Body of pancreas (tissue), 4 donors: ENCODE measurements around the gene TSPYL2. TPM values are rescaled to one million over a fixed set of nuclear protein-coding genes. Genes with fewer than 3 reads are reported as not detected.

ENCODE experiments used
- ATAC-seq: fragments of 150-250 bp; one replicate; pipeline ENCODE4 v1.9.1; 2016
- DNase-seq, 4 donors: peaks; one replicate each; pipeline ENCODE4 v3.0.0-alpha.2; 2019
- H3K27ac ChIP-seq, 4 donors: fragments of 200-600 bp; sonication (generic); 1 replicate in 3 of 4; 2 replicates in 1 of 4; pipeline versions ENCODE4 v1.5.1 to v1.6.1; 2016 to 2019; ENCODE audit warnings: mild to moderate bottlenecking in 1 of 4, mixed read lengths in 1 of 4, moderate library complexity in 1 of 4
- H3K27me3 ChIP-seq, 2 donors: fragments of 200-600 bp; sonication (generic); one replicate each; pipeline ENCODE4 v1.6.0; 2016; ENCODE audit warnings: mild to moderate bottlenecking in 1 of 2
- H3K36me3 ChIP-seq, 2 donors: fragments of 200-600 bp; sonication (generic); replicated peaks in 1 of 2; 2 replicates each; pipeline ENCODE4 v1.5.1; 2016; ENCODE audit warnings: low read depth in 2 of 2; ENCODE audit not compliant: insufficient read depth in 1 of 2
- H3K4me1 ChIP-seq: fragments of 200-600 bp; sonication (generic); one replicate; pipeline ENCODE4 v1.6.0; 2016
- H3K4me3 ChIP-seq, 2 donors: fragments of 200-600 bp; sonication (generic); 1 replicate in 1 of 2; 2 replicates in 1 of 2; pipeline ENCODE4 v1.5.1; 2016 to 2019
- H3K9me3 ChIP-seq, 3 donors: fragments of 200-600 bp; sonication (generic); 1 replicate in 2 of 3; 2 replicates in 1 of 3; pipeline ENCODE4 v1.5.1; 2016
- POLR2A ChIP-seq, 3 donors: fragments of 450-650 bp; IDR thresholded peaks; one replicate each; pipeline ENCODE4 v1.6.1; 2016; ENCODE audit warnings: antibody characterized with exemption in 3 of 3, mild to moderate bottlenecking in 2 of 3
- WGBS, 2 donors: methylation state at CpG; one replicate each; pipeline ENCODE4 v1.1.5; 2017; 5-methylcytosine and 5-hydroxymethylcytosine counted together
- intact Hi-C: fragments of 100-400 bp; cut with DNase I; formaldehyde crosslinking; loops from one replicate; pipeline ENCODE4 v1.15.1; 2023
- total RNA-seq, 2 donors: library from RNA; depleted of rRNA; stranded (reverse); fragments of >200 nt; gene quantifications; one replicate each; pipeline ENCODE4 v1.1.0, GENCODE V29; 2016
- TF ChIP-seq, protein P1 (sequence below), 7 experiments: fragments of 450-650 bp in 4 of 7; fragments of 200-600 bp in 3 of 7; sonication (generic) in 3 of 7; IDR thresholded peaks; one replicate each; pipeline ENCODE4 v1.5.1; 2016 to 2019; ENCODE audit warnings: antibody characterized with exemption in 7 of 7

Gene TSPYL2
- total RNA-seq, 2 donors from 2014 or later: 28.3 to 40.5 TPM

DNA sequence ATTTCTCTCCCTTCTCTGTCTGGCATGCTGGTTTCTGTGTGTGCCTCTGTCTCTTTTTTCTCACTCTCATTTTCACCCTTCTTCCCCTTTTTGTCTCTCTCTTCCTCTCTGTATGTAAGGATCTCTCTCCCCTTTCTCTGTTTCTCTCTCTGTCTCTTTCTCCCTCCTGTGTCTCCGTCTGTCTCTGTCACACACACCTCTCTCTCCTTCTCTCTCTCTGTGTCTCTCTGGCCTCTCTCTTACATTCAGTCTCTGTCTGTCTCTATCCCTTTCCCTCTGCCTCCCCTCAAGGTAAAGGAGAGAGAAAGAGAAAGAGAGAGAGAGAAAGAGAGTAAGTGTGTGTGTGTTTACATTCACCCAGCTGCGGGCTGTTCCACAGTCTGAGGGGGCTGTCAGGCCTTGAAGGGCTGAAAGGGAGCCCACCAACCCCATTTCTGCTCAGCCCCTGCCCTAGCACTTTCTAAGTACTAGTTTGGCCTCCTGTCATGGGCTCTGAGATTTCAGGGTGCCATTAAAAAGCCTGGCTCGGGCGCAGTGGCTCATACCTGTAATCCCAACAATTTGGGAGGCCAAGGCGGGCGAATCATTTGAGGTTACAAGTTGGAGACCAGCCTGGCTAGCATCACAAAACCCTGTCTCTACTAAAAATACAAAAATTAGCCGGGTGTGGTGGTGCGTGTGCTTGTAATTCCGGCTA, 9.6 kb upstream of the TSPYL2 start:
- Histone ChIP-seq H3K4me1 (peaks cover 14% of the 10 kb centered on the region), H3K4me3 (no peak overlapping the region), H3K36me3 (no peaks in the 10 kb centered on the region), H3K9me3 (no peaks in the 10 kb centered on the region), H3K27me3 (no peaks in the 10 kb centered on the region), H3K27ac (peak overlapping the region in 3 of 4 donors; percentile 61 to 66 (median 66))
- WGBS, 2 donors: 47 to 84% methylated on average over 3 to 8 of the region's 9 CpGs
- ATAC-seq: no peak
- intact Hi-C loops: no loop called here
- TF ChIP-seq, protein P1, sequence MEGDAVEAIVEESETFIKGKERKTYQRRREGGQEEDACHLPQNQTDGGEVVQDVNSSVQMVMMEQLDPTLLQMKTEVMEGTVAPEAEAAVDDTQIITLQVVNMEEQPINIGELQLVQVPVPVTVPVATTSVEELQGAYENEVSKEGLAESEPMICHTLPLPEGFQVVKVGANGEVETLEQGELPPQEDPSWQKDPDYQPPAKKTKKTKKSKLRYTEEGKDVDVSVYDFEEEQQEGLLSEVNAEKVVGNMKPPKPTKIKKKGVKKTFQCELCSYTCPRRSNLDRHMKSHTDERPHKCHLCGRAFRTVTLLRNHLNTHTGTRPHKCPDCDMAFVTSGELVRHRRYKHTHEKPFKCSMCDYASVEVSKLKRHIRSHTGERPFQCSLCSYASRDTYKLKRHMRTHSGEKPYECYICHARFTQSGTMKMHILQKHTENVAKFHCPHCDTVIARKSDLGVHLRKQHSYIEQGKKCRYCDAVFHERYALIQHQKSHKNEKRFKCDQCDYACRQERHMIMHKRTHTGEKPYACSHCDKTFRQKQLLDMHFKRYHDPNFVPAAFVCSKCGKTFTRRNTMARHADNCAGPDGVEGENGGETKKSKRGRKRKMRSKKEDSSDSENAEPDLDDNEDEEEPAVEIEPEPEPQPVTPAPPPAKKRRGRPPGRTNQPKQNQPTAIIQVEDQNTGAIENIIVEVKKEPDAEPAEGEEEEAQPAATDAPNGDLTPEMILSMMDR (IDR thresholded peaks at IDR 0.05): no peak
- TF ChIP-seq POLR2A (IDR thresholded peaks at IDR 0.05): no peak
- no peak for DNase-seq

DNA sequence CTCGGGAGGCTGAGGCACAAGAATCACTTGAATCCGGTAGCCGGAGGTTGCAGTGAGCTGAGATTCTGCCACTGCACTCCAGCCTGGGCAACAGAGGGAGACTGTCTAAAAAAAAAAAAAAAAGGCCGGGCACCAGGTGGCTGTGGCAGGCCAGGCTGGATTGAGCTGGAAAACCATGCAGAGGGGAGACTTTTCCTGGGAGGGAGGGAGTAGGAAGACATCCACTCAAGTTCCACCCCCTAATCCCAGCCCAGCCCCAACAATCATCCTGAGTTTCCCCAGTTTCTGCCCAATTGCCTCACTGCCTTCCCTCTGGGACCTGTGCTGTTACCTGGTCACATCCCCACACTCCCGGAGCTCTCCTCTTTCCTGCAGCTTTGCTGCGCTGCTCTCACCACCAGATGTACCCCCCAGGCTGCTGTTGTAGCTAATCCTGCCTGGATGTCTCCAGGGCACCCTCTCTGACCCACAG, 9.0 kb upstream of the TSPYL2 start:
- H3K27me3 ChIP-seq: no peaks in the 10 kb centered on the region
- intact Hi-C loops: no loop called here
- H3K4me1 ChIP-seq: peaks cover 14% of the 10 kb centered on the region
- WGBS, 2 donors: 68 to 77% methylated on average over 5 of the region's 6 CpGs
- DNase-seq (no peak), ATAC-seq (no peak)
- H3K9me3 ChIP-seq: no peaks in the 10 kb centered on the region
- H3K4me3 ChIP-seq: no peak overlapping the region
- no peaks in the 10 kb centered on the region for H3K36me3 ChIP-seq
- H3K27ac ChIP-seq: peak overlapping the region in 3 of 4 donors; percentile 61 to 66 (median 66)
- TF ChIP-seq, protein P1 (IDR thresholded peaks at IDR 0.05): no peak
- no peak for TF ChIP-seq POLR2A (IDR thresholded peaks at IDR 0.05)

DNA sequence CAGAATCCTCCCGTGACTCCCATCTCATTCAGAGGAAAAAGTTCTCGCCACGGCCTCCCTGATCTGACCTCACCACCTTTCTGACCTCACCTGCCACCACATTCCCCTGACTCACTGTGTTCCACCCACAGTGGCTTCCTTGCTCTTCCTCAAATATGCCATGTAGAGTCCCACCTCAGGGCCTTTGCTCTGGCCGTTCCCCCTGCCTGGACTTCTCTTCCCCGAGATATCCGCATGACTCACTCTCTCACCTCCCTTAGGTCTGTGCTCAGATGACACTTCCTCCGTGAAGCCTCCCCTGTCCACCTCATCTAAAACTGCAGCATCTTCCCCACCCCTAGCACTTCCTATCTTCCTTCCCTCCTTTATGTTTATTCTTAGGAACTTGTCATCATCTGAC, 7.2 kb upstream of the TSPYL2 start:
- intact Hi-C loops: no loop called here

DNA sequence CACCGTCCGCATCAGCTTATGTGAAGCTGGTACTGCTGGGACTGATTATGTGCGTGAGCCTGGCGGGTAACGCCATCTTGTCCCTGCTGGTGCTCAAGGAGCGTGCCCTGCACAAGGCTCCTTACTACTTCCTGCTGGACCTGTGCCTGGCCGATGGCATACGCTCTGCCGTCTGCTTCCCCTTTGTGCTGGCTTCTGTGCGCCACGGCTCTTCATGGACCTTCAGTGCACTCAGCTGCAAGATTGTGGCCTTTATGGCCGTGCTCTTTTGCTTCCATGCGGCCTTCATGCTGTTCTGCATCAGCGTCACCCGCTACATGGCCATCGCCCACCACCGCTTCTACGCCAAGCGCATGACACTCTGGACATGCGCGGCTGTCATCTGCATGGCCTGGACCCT, 5.5 kb upstream of the TSPYL2 start:
- Histone ChIP-seq H3K27ac (no peak overlapping the region), H3K4me3 (no peak overlapping the region), H3K36me3 (no peaks in the 10 kb centered on the region), H3K27me3 (no peaks in the 10 kb centered on the region), H3K4me1 (peaks cover 11% of the 10 kb centered on the region), H3K9me3 (no peaks in the 10 kb centered on the region)
- TF ChIP-seq, protein P1 (IDR thresholded peaks at IDR 0.05): no peak
- TF ChIP-seq POLR2A (IDR thresholded peaks at IDR 0.05): no peak
- no peak for ATAC-seq
- intact Hi-C loops: no loop called here
- no peak for DNase-seq
- WGBS, 2 donors: 95 to 98% methylated on average over 12 to 19 of the region's 21 CpGs

More for the DNA sequence above, 7.2 kb upstream of the TSPYL2 start:
- WGBS, 2 donors: 77 to 78% methylated on average over 3 to 7 of the region's 7 CpGs
- H3K9me3 ChIP-seq: no peaks in the 10 kb centered on the region
- no peak overlapping the region for H3K4me3 ChIP-seq
- H3K36me3 ChIP-seq: no peaks in the 10 kb centered on the region
- H3K27ac ChIP-seq: no peak overlapping the region
- DNase-seq (no peak), ATAC-seq (no peak)
- peaks cover 14% of the 10 kb centered on the region for H3K4me1 ChIP-seq
- TF ChIP-seq POLR2A (IDR thresholded peaks at IDR 0.05): no peak
- TF ChIP-seq, protein P1 (IDR thresholded peaks at IDR 0.05): no peak
- no peaks in the 10 kb centered on the region for H3K27me3 ChIP-seq
